GM12874 (cell line): ENCODE results near the gene CRTC3.

Experiments used
- CTCF ChIP-seq: IDR thresholded peaks from 2 replicates; pipeline ENCODE4 v1.5.1; 2011; ENCODE audit warnings: low read depth, mild to moderate bottlenecking, control low read depth, low read length, moderate library complexity; ENCODE audit not compliant: insufficient read depth

CRTC3 gene

DNA sequence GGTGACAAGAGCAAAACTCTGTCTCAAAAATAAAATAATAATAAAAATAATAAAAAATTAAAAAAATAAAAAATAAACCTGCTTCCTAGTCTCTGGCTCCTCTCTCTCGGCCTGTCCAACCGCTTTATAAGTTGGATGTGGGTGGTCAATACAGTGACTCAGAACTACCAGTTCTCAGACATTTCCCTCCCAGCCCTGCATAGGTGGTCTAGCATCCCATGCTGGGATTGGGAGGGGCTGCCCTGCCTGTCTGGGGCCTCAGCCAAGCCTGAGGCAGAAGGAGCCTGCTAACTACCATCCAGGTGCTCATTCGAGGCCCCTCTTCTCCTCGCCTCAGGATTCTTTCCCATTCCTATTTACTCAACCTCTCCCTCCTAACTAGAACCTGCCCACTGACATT, 154.2 kb downstream of the CRTC3 start:
- no peak for TF ChIP-seq CTCF

DNA sequence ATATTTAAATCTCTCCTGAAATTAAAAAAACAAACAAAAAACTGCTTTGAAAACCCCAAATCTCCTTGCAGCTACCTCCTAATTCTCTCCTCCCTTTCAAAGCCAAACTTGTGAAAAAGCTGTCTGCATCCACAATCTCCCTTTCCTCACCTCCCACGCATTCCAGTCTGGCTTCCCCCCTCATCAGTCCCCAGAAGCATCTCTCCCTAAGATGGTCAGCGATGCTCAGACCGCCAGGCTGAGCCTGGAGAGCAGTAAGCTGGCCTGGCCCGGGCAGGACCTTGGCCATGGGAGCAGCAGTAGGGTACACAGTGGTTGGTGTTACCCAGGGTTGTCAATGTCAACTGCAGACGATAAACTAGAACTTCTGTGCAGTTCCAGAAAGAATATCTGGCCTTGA, 154.6 kb downstream of the CRTC3 start:
- TF ChIP-seq CTCF = no peak

DNA sequence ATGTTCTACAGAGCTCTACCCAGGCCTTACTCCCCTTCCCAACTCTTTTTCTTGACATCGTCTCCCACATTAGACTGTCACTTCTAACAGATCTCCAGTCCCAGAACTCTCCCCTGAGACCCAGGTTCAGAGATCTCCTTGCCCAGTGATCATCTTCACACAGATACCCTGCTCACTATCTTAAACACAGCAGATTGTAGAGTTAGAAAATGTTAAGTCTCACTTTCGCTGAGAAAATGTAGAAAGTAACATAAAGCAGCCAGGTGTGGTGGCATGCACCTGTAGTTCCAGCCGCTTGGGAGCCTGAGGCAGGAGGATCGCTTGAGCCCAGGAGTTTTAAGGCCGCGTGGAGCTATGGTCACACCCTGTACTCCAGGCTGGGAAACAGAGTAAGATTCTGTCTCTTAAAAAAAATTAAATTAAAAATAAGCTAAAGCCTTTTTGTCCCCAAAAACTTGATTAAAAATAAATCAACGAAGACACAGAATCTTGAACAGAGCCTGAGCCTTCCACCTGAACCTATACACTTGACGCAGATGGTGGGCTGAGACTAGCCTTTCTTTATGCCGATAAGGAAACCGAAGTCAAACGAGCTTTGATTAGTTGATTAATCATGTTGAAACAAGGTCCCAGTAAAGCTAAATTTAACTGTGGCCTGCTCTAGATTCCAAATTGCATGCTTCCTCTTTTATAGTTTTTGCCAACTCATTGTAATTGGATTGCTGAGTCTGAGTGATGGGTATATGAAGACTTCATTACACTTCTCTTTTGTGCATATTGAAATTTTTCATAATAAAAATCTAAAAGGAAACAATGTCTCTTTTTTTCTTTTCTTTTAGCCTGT, 156.1 kb downstream of the CRTC3 start:
- TF ChIP-seq CTCF = no peak

DNA sequence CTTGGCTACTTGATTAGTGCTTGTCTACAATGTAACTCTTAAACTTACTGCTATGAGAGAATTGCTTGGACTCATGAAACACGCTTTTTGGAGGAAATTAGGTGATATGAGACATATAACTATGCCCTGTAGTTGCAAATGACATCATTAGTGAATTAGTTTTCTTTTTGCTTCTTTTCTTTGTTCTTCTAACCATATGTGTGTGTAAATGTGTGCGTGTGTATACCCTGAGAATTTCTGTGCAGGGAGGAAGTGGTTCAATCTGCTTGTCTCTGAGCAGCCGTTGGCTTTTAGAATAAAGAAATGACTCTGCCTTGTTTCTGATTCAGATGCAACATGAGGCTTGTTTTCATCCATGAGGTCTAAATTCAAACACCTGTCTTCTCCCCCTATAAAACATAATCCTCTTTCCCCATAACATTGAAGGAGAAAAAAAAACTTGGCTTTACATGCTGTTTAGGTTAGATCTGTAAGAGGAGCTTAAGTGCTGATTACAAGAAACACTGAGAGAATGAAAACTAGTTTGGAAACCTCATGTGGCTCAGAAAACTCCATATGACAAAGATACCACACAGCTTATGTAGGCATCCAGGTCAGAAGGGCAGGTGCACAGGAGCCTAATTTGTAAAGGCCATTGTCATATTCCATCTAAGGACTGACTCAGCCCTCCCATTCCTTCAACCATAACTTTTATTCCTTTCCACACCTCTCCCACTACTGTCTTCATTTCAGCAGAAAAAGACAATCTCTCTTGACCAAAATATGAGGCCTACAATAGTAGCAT, 156.9 kb downstream of the CRTC3 start:
- no peak for TF ChIP-seq CTCF

GRCh38 chr15:90690585-90690984, 160.9 kb downstream of the CRTC3 start:
- TF ChIP-seq CTCF = no peak

DNA sequence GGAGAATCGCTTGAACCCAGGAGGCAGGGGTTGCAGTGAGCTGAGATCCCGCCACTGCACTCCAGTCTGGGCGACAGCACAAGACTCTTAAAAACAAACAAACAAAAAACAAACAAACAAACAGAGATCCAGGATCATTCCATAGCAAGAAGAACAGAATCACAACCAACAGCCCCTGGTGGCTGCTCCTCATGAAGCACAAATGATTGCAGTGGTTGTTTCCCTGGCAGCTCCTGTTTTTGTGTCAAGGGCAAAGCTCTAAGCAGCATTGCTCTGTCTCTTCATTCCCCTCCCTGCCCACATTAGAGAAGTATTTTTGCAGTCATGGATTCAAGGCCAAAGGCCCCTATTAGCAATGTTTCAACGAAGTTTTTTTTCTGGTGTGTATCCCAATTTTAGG, 161.6 kb downstream of the CRTC3 start:
- TF ChIP-seq CTCF = no peak

DNA sequence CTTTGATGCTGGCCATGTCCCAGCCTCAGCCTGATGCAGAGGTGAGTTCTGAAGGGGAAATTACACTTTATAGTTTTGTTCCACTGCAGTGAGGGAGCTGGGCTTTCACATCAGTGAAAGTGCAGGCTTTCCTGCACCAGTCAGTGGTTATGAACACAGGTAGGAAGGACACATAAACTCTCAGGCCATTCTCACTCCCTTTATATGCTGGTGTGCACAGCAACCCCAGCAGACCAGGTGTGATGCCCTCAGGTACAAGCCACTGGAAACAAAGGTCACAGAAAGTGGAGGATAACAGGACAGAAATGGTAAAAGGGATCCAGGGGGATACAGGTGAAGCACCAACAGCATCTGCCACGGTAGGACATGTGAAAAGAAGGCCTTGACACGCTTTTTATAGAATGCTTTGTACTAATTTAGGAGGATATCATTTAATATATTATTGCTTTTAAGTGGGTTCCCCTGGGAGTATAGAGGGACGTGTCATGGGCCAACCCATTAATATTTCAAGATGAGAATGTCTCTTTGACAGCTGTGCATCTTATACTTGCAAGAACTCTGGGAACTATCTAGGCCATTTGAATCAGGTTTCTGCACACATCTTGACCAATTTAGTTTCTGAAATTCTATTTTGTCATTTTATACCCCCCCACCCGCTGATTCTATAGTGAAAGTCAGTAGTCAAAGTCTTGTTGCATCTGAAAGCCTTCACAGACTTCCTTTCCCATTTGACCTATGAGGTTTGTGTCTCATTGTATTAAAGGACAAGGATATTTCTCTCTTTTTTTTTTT, 162.5 kb downstream of the CRTC3 start:
- no peak for TF ChIP-seq CTCF
